Liver (tissue), 3 donors: ENCODE measurements around the gene HSD17B8.

Experiments used
- JUND ChIP-seq, 2 donors: IDR thresholded peaks; 2 replicates each; pipeline ENCODE4 v1.6.1; 2016; ENCODE audit warnings: antibody characterized with exemption in 2 of 2
- TF ChIP-seq, protein P1 (sequence below): fragments of 150-350 bp; IDR thresholded peaks from 2 replicates; pipeline ENCODE4 v1.5.1; 2017; ENCODE audit warnings: improper control_type of control experiment, low read depth, low read length; ENCODE audit not compliant: missing input control
- TF ChIP-seq, protein P2 (sequence below): IDR thresholded peaks from 2 replicates; pipeline ENCODE4 v1.6.1; 2016; ENCODE audit warnings: antibody characterized with exemption
- donor health status: healthy.
- donor health status: healthy.

DNA sequence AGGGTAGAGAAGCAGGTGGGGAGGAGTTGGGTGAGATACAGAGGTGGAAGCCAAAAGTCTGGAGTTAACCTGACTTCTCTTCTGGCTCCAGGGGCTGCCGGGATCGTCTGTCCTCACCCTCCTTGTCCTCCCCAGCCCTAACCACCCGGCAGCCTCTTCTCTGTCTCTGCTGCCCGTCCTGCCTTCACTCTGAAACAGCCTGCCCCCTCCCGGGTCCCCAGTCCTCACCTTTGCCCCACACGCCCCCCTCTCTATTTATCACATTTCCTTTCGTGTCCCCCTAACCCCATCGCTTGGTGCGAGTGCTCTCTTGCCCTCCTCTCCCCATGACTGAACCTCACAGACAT is 9.5 kb downstream of the HSD17B8 start:
- TF ChIP-seq, protein P1, sequence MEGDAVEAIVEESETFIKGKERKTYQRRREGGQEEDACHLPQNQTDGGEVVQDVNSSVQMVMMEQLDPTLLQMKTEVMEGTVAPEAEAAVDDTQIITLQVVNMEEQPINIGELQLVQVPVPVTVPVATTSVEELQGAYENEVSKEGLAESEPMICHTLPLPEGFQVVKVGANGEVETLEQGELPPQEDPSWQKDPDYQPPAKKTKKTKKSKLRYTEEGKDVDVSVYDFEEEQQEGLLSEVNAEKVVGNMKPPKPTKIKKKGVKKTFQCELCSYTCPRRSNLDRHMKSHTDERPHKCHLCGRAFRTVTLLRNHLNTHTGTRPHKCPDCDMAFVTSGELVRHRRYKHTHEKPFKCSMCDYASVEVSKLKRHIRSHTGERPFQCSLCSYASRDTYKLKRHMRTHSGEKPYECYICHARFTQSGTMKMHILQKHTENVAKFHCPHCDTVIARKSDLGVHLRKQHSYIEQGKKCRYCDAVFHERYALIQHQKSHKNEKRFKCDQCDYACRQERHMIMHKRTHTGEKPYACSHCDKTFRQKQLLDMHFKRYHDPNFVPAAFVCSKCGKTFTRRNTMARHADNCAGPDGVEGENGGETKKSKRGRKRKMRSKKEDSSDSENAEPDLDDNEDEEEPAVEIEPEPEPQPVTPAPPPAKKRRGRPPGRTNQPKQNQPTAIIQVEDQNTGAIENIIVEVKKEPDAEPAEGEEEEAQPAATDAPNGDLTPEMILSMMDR: no peak
- TF ChIP-seq, protein P2, sequence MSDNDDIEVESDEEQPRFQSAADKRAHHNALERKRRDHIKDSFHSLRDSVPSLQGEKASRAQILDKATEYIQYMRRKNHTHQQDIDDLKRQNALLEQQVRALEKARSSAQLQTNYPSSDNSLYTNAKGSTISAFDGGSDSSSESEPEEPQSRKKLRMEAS: no peak
- TF ChIP-seq JUND (IDR thresholded peaks at IDR 0.05): no peak
